ENCODE results near the gene P2RX5.

The P2RX5 gene

GRCh38 chr17:3626831-3627768 lies 68.9 kb downstream of the P2RX5 start:
- DNase-seq (ENCODE audit: extremely low read depth in 1 of 2, low read depth in 1 of 2): no peak
